AG04450 (cell line): ENCODE data around the gene AK5. TPM values are rescaled to one million over a fixed set of nuclear protein-coding genes. Genes with fewer than 3 reads are reported as not detected.

Experiments used
- CTCF ChIA-PET: fragments of 300-600, 350-600 bp; formaldehyde crosslinking; extraction: SDS; loops from one replicate; lab custom pipeline; 2022; ENCODE audit warnings: antibody characterized with exemption, inconsistent platforms; lab: Charles Lee
- POLR2A ChIA-PET: fragments of 350-600 bp; formaldehyde crosslinking; extraction: SDS; loops from one replicate; lab custom pipeline; 2021; ENCODE audit warnings: antibody characterized with exemption, inconsistent platforms; lab: Yijun Ruan, JAX
- DNase-seq: peaks from one replicate; pipeline ENCODE4 v3.0.0-alpha.2; 2011; ENCODE audit warnings: low read depth, low spot score
- H3K27ac ChIP-seq: one replicate; pipeline ENCODE4 v1.5.1; 2012; ENCODE audit warnings: low read depth, low read length, control low read depth
- H3K27me3 ChIP-seq: one replicate; pipeline ENCODE4 v1.6.0; 2012; ENCODE audit warnings: low read length; ENCODE audit not compliant: control insufficient read depth, insufficient read depth
- H3K4me3 ChIP-seq: 2 replicates; pipeline ENCODE4 v1.5.1; 2011; ENCODE audit warnings: mild to moderate bottlenecking, low read depth, low read length, control low read depth
- H3K9me3 ChIP-seq: 2 replicates; pipeline ENCODE4 v1.5.1; 2012; ENCODE audit warnings: low read length; ENCODE audit not compliant: control insufficient read depth, insufficient read depth
- polyA plus RNA-seq: library from polyadenylated mRNA; depleted of rRNA; stranded (reverse); fragments of >200 nt; gene quantifications from 2 replicates; pipeline ENCODE4 v1.2.3, GENCODE V29; 2011
- TF ChIP-seq, protein P1 (sequence below): IDR thresholded peaks from 2 replicates; pipeline ENCODE4 v1.5.1; 2011; ENCODE audit warnings: low read depth, low read length, control low read depth, inconsistent platforms

Gene AK5
- polyA plus RNA-seq, 1 experiment = 45.1 TPM

DNA sequence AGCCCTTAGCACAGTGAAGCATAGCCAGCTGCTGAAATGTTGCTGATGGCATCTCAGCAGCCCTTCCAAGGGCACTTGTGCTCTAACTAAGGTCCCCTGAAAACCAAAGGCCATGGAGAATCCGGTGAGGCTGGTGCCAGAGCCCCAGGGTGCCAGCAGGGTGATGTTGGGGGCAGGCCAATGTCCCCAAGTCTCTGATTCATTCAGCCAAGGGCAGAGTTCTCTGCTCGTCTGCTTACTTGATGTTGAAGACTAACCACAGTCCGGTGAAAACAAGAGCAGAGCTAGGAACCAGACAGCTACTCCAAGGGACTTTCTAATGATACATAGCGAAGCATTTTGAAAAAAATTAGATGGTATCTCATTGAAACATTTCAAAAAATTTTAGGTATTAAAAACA lies 250.8 kb downstream of the AK5 start:
- ChIA-PET CTCF (interaction anchor here (0.6 to 2.7 kb wide), 23 partner anchors 9 to 386 kb away, joined by 3 to 27 read pairs (median 6); partner anchors contain the start of gene AK5), POLR2A (no interaction called here)
- TF ChIP-seq, protein P1, sequence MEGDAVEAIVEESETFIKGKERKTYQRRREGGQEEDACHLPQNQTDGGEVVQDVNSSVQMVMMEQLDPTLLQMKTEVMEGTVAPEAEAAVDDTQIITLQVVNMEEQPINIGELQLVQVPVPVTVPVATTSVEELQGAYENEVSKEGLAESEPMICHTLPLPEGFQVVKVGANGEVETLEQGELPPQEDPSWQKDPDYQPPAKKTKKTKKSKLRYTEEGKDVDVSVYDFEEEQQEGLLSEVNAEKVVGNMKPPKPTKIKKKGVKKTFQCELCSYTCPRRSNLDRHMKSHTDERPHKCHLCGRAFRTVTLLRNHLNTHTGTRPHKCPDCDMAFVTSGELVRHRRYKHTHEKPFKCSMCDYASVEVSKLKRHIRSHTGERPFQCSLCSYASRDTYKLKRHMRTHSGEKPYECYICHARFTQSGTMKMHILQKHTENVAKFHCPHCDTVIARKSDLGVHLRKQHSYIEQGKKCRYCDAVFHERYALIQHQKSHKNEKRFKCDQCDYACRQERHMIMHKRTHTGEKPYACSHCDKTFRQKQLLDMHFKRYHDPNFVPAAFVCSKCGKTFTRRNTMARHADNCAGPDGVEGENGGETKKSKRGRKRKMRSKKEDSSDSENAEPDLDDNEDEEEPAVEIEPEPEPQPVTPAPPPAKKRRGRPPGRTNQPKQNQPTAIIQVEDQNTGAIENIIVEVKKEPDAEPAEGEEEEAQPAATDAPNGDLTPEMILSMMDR = no peak
- DNase-seq = no peak
- H3K27ac ChIP-seq = no peak overlapping the region
- H3K4me3 ChIP-seq = no peak overlapping the region
- peaks cover 7% of the 10 kb centered on the region; the same call in 1 of the 2 replicates for H3K9me3 ChIP-seq
- H3K27me3 ChIP-seq = no peaks in the 10 kb centered on the region

DNA sequence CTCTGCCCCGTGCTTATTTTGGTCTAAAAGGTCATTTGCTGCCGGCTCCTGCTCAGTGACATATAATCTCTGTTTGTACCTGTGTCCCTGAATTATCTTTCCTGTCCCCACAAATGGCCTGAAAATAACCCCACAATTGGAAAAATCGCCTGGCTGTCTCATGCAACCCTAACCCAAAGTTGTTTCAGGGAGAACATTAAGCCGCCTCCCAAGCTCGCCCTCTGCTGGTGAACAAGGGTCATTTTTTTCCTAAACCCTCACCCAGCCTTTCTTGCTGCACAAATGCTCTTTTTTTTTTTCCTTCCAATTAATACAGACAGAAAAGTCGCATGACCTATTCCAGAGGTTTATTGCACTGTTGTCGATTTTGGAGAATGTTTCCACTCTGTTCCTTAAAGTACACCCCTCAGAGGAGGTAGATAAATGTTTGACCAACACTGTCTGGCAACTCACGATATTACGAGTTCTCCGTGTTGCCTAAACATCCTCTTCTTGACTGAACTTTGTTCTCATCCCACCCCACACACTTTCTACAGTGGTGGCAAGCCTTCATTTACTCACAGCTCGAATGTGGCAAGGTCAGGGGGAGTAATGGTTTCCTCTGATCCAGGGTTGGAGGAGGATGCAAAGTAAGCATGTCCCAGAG lies 252.0 kb downstream of the AK5 start:
- Histone ChIP-seq H3K27me3 (no peaks in the 10 kb centered on the region), H3K4me3 (no peak overlapping the region), H3K27ac (no peak overlapping the region), H3K9me3 (peaks cover 7% of the 10 kb centered on the region; the same call in 1 of the 2 replicates)
- no peak for DNase-seq
- ChIA-PET CTCF (interaction anchor here (0.7 to 2.7 kb wide), 32 partner anchors 8 to 387 kb away, joined by 3 to 27 read pairs (median 5); partner anchors contain the start of gene AK5), POLR2A (interaction anchor here (0.7 kb wide), 2 partner anchors 23 to 59 kb away, joined by 5 to 11 read pairs; no protein-coding TSS in a partner anchor)
- TF ChIP-seq, protein P1 = peak; percentile 81

DNA sequence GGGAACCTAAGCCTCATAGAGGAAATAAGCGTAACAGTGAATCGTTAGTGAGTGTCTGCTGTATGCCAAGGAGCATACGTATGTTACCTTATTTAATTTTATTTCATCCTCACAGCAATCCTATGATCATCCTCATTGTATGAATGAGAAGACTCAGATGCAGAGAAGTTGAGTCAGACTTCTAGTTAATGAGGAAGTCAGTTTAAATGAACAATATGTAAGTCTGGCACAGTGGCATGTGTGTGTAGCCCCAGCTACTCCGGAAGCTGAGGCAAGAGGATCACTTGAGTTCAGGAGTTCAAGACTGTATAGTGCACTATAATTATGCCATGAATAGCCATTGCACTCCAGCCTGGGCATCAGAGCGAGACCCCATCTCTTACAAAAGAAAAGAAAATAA lies 252.6 kb downstream of the AK5 start:
- DNase-seq = no peak
- H3K27ac ChIP-seq = no peak overlapping the region
- TF ChIP-seq, protein P1 = no peak
- CTCF ChIA-PET = interaction anchor here (1.2 to 2.7 kb wide), 4 partner anchors 10 to 372 kb away, joined by 3 to 24 read pairs (median 8); no protein-coding TSS in a partner anchor
- no peak overlapping the region for H3K4me3 ChIP-seq
- peaks cover 7% of the 10 kb centered on the region; the same call in 1 of the 2 replicates for H3K9me3 ChIP-seq
- POLR2A ChIA-PET = no interaction called here
- no peaks in the 10 kb centered on the region for H3K27me3 ChIP-seq

DNA sequence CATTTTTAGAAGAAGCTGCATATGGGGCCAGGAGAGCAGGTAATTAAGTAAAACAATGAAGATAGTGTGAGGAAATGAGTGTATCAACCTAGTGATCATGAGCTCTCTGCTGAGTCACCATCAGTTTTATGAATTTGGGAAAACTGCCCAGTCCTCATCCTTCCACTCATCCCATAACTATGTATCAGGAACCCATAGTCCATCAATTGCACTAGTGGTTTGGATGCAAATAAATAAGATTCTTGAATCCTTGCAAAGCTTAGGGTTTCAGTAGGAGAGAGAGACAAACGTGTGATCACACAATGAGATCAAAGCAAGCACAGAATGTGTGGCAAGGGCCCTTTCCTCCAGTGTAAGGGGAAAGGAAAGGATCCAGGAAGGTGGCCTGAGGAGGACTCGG lies 255.0 kb downstream of the AK5 start:
- peak overlapping the region; percentile 84 for H3K27ac ChIP-seq
- TF ChIP-seq, protein P1 = no peak
- no peak overlapping the region for H3K4me3 ChIP-seq
- ChIA-PET CTCF (interaction anchor here (1.0 to 2.5 kb wide), 3 partner anchors 22 to 298 kb away, joined by 3 to 7 read pairs (median 7); partner anchors contain the start of gene ZZZ3), POLR2A (interaction anchor here (0.5 to 1.9 kb wide), 6 partner anchors 21 to 343 kb away, joined by 3 to 9 read pairs (median 4); no protein-coding TSS in a partner anchor)
- peaks cover 3% of the 10 kb centered on the region; the same call in 1 of the 2 replicates for H3K9me3 ChIP-seq
- no peaks in the 10 kb centered on the region for H3K27me3 ChIP-seq
- peak; percentile 92 for DNase-seq
